Panc1 (cell line): ENCODE measurements around the gene ELOVL2. TPM values are rescaled to one million over a fixed set of nuclear protein-coding genes. Genes with fewer than 3 reads are reported as not detected.

Source experiments
- ATAC-seq: fragments of 200-7000 bp; cut with Tn5 transposase; 2 replicates; pipeline ENCODE4 v1.9.1; 2020; ENCODE audit warnings: mild to moderate bottlenecking, moderate library complexity
- BruUV-seq: library from RNA; stranded (reverse); fragments of 400-500 nt; replicated peaks from 2 replicates; lab custom pipeline; 2021; lab: Mats Ljungman, UMichigan
- CTCF ChIA-PET: fragments of 300-600 bp; sonication (Branson Sonifier 250); formaldehyde crosslinking; loops from one replicate; lab custom pipeline; 2022; ENCODE audit warnings: antibody characterized with exemption; lab: Charles Lee
- POLR2A ChIA-PET: fragments of 300-600 bp; sonication (Branson Sonifier 250); formaldehyde crosslinking; loops from one replicate; lab custom pipeline; 2022; ENCODE audit warnings: antibody characterized with exemption; lab: Charles Lee
- DNase-seq: peaks from one replicate; pipeline ENCODE4 v3.0.0-alpha.2; 2010; ENCODE audit warnings: low read depth, low spot score
- H3K27ac ChIP-seq: 2 replicates; pipeline ENCODE4 v1.5.1; 2011; ENCODE audit warnings: mild to moderate bottlenecking, low read length, inconsistent platforms
- H3K27me3 ChIP-seq: fragments of 200-500 bp; sonication (Bioruptor generic); 2 replicates; pipeline ENCODE4 v1.6.0; 2014; ENCODE audit warnings: low read length, inconsistent platforms; ENCODE audit not compliant: control insufficient read depth, insufficient read depth
- H3K36me3 ChIP-seq: fragments of 200-500 bp; sonication (Bioruptor generic); 2 replicates; pipeline ENCODE4 v1.5.1; 2014; ENCODE audit warnings: inconsistent platforms, mild to moderate bottlenecking, low read length, moderate library complexity; ENCODE audit not compliant: control insufficient read depth, insufficient read depth
- H3K4me1 ChIP-seq: 2 replicates; pipeline ENCODE4 v1.5.1; 2011; ENCODE audit warnings: inconsistent platforms, mild to moderate bottlenecking, low read length, moderate library complexity; ENCODE audit not compliant: control insufficient read depth, insufficient read depth
- H3K4me3 ChIP-seq, 2 experiments: 2 replicates each; pipeline ENCODE4 v1.5.1; 2011 to 2012; ENCODE audit warnings: low read depth in 2 of 2, low read length in 2 of 2, mild to moderate bottlenecking in 2 of 2, inconsistent platforms in 1 of 2, moderate library complexity in 1 of 2
- H3K9me3 ChIP-seq: fragments of 200-500 bp; sonication (Bioruptor generic); 2 replicates; pipeline ENCODE4 v1.5.1; 2014; ENCODE audit warnings: low read depth, mild to moderate bottlenecking, inconsistent platforms, low read length, moderate library complexity; ENCODE audit not compliant: control insufficient read depth, insufficient read depth
- CTCF ChIP-seq: fragments of 450-650 bp; IDR thresholded peaks from 2 replicates; pipeline ENCODE4 v1.5.1; 2017; ENCODE audit warnings: mild to moderate bottlenecking
- POLR2AphosphoS5 ChIP-seq: IDR thresholded peaks from 2 replicates; pipeline ENCODE4 v1.6.1; 2012; ENCODE audit warnings: mild to moderate bottlenecking, low read depth, low read length, moderate library complexity
- SIN3A ChIP-seq: IDR thresholded peaks from 2 replicates; pipeline ENCODE4 v1.6.1; 2012; ENCODE audit warnings: low read depth, mild to moderate bottlenecking, low read length, moderate library complexity, borderline replicate concordance; ENCODE audit not compliant: insufficient read depth
- TCF7L2 ChIP-seq: IDR thresholded peaks from 2 replicates; pipeline ENCODE4 v1.6.1; 2011; ENCODE audit warnings: mild to moderate bottlenecking, low read depth, low read length, inconsistent platforms
- in situ Hi-C: cut with HindIII; loops from 2 replicates; pipeline ENCODE4 v1.10.0; 2016; ENCODE audit warnings: low sequenced_read_pairs, low pct_unique_long_range_greater_than_20kb
- intact Hi-C: fragments of 100-400 bp; cut with micrococcal nuclease; formaldehyde crosslinking; loops from one replicate; pipeline ENCODE4 v1.10.0; 2022; ENCODE audit not compliant: unreplicated experiment
- total RNA-seq: library from RNA; stranded (reverse); gene quantifications from one replicate; pipeline ENCODE4 v1.2.1, GENCODE V29; 2021; ENCODE audit not compliant: unreplicated experiment
- TF ChIP-seq, protein P1 (sequence below), 2 experiments: IDR thresholded peaks; 2 replicates each; pipeline ENCODE4 v1.6.1; 2011 to 2012; ENCODE audit warnings: low read depth in 2 of 2, control low read depth in 1 of 2, low read length in 1 of 2, mild to moderate bottlenecking in 1 of 2, moderate library complexity in 1 of 2; ENCODE audit not compliant: insufficient read depth in 1 of 2

The ELOVL2 gene
- total RNA-seq, 1 experiment from 2014 or later: 27.8 TPM

DNA sequence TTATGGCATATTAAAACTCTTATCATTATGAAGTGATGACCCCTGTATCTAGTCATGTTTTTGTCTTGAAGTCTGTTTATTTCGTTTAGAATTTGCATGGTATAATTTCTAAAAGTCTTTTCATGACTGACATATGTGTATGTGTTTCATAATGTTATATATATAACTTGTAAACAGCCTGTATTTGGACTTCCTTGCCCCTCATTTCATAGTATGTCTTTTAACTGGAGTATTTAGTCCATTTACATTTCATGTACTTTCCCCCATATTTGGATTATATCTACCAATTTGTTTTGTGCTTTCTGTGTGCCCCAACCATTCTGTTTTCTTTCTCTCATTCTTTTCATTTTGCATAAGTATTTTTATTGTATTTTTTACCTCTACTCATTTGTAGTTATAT, 98.3 kb downstream of the ELOVL2 start:
- Histone ChIP-seq H3K27me3 (no peaks in the 10 kb centered on the region), H3K4me3 (no peak overlapping the region), H3K9me3 (no peaks in the 10 kb centered on the region), H3K36me3 (no peaks in the 10 kb centered on the region), H3K27ac (no peak overlapping the region), H3K4me1 (no peaks in the 10 kb centered on the region)
- CTCF ChIA-PET: no interaction called here
- DNase-seq (no peak), ATAC-seq (no peak)
- TF ChIP-seq CTCF: no peak
- TF ChIP-seq POLR2AphosphoS5: no peak
- TF ChIP-seq TCF7L2: no peak
- no peak for TF ChIP-seq SIN3A
- TF ChIP-seq, protein P1, sequence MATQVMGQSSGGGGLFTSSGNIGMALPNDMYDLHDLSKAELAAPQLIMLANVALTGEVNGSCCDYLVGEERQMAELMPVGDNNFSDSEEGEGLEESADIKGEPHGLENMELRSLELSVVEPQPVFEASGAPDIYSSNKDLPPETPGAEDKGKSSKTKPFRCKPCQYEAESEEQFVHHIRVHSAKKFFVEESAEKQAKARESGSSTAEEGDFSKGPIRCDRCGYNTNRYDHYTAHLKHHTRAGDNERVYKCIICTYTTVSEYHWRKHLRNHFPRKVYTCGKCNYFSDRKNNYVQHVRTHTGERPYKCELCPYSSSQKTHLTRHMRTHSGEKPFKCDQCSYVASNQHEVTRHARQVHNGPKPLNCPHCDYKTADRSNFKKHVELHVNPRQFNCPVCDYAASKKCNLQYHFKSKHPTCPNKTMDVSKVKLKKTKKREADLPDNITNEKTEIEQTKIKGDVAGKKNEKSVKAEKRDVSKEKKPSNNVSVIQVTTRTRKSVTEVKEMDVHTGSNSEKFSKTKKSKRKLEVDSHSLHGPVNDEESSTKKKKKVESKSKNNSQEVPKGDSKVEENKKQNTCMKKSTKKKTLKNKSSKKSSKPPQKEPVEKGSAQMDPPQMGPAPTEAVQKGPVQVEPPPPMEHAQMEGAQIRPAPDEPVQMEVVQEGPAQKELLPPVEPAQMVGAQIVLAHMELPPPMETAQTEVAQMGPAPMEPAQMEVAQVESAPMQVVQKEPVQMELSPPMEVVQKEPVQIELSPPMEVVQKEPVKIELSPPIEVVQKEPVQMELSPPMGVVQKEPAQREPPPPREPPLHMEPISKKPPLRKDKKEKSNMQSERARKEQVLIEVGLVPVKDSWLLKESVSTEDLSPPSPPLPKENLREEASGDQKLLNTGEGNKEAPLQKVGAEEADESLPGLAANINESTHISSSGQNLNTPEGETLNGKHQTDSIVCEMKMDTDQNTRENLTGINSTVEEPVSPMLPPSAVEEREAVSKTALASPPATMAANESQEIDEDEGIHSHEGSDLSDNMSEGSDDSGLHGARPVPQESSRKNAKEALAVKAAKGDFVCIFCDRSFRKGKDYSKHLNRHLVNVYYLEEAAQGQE (IDR thresholded peaks at IDR 0.05; ENCODE audit: insufficient read depth in 1 of 2, low read depth in 2 of 2, low read length in 1 of 2): no peak
- no TSS peak for BruUV-seq
- in situ Hi-C loops: no loop called here
- POLR2A ChIA-PET: interaction anchor here (0.6 kb wide), 1 partner anchor 116 kb away, joined by 5 read pairs; no protein-coding TSS in a partner anchor
- intact Hi-C loops: no loop called here

DNA sequence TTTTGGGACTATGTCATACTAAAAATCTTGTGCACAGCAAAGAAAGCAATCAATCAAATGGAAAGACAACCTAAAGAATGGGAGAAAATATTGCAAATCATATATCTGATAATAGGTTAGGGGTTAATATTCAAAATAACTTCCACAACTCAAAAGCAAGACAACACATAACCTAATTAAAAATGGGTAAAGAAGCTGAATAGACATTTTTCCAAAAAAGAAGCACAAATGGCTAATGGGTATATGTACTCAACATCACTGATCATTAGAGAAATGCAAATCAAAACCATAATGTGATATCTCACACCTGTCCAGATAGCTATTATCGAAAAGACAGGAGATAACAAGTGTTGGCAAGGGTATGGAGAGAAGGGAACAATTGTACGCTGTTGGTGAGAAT, 104.3 kb downstream of the ELOVL2 start:
- BruUV-seq: no TSS peak
- intact Hi-C loops (no loop called here), in situ Hi-C loops (no loop called here)
- Histone ChIP-seq H3K4me3 (no peak overlapping the region), H3K27me3 (no peaks in the 10 kb centered on the region), H3K36me3 (no peaks in the 10 kb centered on the region), H3K9me3 (no peaks in the 10 kb centered on the region), H3K27ac (no peak overlapping the region), H3K4me1 (no peaks in the 10 kb centered on the region)
- ATAC-seq (no peak), DNase-seq (no peak)
- ChIA-PET CTCF (no interaction called here), POLR2A (no interaction called here)
- TF ChIP-seq, protein P1 (IDR thresholded peaks at IDR 0.05; ENCODE audit: insufficient read depth in 1 of 2, low read depth in 2 of 2, low read length in 1 of 2): no peak
- TF ChIP-seq CTCF (no peak), POLR2AphosphoS5 (no peak), TCF7L2 (no peak), SIN3A (no peak)
